ENCODE measurements around the gene IRAK1. TPM values are rescaled to one million over a fixed set of nuclear protein-coding genes. Genes with fewer than 3 reads are reported as not detected.

The IRAK1 gene
- total and polyA plus RNA-seq, 11 donors, result 22.0 to 89.3 (median 29.7) TPM

DNA sequence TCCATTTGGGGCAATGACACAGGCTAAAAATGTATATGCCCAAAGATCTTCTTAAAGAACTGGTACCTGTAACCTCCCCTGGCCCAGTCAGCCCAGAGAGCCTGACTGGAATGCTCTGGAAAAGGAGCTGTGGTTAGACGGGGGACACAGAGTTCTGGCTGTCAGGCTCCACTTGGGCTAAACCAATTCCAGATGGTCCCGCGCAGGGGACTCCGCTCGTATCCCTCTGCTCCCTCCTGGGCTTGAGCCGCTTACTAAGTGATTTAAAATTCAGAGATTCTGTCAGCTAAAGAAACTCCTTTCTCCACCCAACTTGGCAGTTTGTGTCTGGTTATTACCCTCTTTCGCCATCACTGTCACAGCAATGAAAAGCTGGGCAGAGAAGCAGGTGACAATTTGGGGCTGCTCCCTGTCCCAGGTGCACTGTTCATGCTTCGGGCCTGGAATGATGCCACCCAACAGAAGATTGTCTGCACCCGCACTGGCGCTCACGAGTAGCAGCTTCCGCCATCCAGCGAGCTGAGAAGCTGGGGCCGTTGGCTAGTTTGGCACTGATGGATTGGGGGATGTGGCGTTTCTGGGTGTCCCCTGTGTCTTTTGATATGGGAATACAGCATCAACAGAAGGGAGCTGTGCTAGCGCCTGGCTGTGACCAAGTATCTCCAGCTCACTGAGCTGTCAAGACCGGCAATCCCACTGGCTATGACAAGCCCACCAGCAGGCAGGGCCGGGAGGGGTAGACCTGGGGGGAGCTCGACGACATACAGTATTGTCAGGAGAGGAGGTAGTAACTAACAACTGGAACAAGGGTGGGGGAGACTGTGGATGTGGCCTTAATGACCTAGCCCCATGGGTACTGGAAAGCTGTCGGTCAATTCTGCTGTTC lies 6.7 kb upstream of the IRAK1 start:
- H3K4me1 ChIP-seq, result peaks cover 0 to 19% (median under 1%) of the 10 kb centered on the region in 12 donors
- TF ChIP-seq POLR2A (IDR thresholded peaks at IDR 0.05), result no peak
- TF ChIP-seq, protein P1, sequence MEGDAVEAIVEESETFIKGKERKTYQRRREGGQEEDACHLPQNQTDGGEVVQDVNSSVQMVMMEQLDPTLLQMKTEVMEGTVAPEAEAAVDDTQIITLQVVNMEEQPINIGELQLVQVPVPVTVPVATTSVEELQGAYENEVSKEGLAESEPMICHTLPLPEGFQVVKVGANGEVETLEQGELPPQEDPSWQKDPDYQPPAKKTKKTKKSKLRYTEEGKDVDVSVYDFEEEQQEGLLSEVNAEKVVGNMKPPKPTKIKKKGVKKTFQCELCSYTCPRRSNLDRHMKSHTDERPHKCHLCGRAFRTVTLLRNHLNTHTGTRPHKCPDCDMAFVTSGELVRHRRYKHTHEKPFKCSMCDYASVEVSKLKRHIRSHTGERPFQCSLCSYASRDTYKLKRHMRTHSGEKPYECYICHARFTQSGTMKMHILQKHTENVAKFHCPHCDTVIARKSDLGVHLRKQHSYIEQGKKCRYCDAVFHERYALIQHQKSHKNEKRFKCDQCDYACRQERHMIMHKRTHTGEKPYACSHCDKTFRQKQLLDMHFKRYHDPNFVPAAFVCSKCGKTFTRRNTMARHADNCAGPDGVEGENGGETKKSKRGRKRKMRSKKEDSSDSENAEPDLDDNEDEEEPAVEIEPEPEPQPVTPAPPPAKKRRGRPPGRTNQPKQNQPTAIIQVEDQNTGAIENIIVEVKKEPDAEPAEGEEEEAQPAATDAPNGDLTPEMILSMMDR (IDR thresholded peaks at IDR 0.05), result no peak
- ATAC-seq (no peak), DNase-seq (no peak)
- H3K36me3 ChIP-seq, result peaks cover 0 to 38% (median 23%) of the 10 kb centered on the region in 9 donors
- WGBS, 4 donors, result 79 to 86% (median 84%) methylated on average over 19 to 21 of the region's 21 CpGs
- H3K27ac ChIP-seq, result no peak overlapping the region
- H3K9me3 ChIP-seq, result no peaks in the 10 kb centered on the region
- H3K4me3 ChIP-seq, result no peak overlapping the region
- H3K27me3 ChIP-seq, result peaks cover 0 to 60% (median 0%) of the 10 kb centered on the region in 9 donors
- intact Hi-C loops (cut with DNase I), result loop anchor here in 1 of 10 donors (10.0 kb wide), 1 partner anchor 68 kb away; the partner anchor contains the start of gene MECP2

DNA sequence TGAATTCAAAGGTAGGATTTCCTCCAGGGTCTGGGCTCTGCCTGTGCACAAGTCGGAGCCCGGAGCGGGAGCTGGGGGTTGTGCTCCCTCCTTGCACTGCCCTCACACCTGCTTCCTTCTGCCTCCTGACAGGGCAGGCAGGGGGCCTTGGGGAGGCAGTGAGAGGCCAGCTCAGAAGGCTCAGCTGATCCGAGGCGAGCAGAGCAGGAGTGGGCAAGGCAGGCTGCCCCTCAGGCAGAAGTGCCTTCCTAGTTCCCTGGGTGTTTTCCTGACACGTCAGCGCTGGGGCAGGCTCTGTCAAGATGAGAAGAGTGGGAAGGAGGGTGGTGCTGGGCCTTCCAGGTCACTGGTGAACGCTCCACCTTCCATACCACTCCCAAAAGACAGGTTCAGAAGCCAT lies 5.5 kb upstream of the IRAK1 start:
- ATAC-seq, result peak in 2 of 4 donors; percentile 18 to 30
- no peak overlapping the region for H3K4me3 ChIP-seq
- intact Hi-C loops (cut with DNase I), result loop anchor here in 1 of 10 donors (10.0 kb wide), 1 partner anchor 70 kb away; the partner anchor contains the start of gene MECP2
- H3K36me3 ChIP-seq, result peaks cover 0 to 28% (median 14%) of the 10 kb centered on the region in 9 donors
- no peak for DNase-seq
- H3K27ac ChIP-seq, result peak overlapping the region in 1 of 12 donors; percentile 2
- 57 to 77% (median 70%) methylated on average over 6 to 8 of the region's 8 CpGs for WGBS, 4 donors
- TF ChIP-seq POLR2A (IDR thresholded peaks at IDR 0.05), result no peak
- TF ChIP-seq, protein P1 (IDR thresholded peaks at IDR 0.05), result no peak
- no peaks in the 10 kb centered on the region for H3K9me3 ChIP-seq
- peaks cover 0 to 28% (median 8%) of the 10 kb centered on the region in 12 donors for H3K4me1 ChIP-seq
- H3K27me3 ChIP-seq, result peaks cover 0 to 65% (median 0%) of the 10 kb centered on the region in 9 donors

DNA sequence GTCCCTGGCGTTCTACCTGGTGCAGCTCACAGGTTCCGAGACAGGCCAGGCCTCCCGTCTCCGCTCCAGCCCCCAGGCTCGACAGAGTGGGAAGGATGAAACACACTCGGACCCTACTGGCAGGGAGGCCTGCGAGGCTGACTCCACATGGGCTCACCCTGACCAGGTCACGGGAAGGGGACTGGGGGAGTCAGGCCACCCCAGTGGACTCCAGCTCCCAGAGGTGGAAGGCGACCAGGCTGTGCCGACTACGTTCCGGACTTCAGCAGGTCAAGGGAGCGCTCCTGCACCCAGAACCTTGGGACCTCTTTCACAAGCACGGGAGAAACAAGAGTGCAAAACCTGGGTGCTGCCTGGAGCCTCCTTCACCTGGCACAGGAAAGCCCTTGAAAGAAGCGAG lies 4.6 kb upstream of the IRAK1 start:
- no peak for DNase-seq
- Histone ChIP-seq H3K36me3 (peaks cover 0 to 20% (median 7%) of the 10 kb centered on the region in 9 donors), H3K4me3 (no peak overlapping the region), H3K27ac (no peak overlapping the region), H3K27me3 (peaks cover 0 to 62% (median 0%) of the 10 kb centered on the region in 9 donors), H3K4me1 (peaks cover 0 to 27% (median 8%) of the 10 kb centered on the region in 12 donors), H3K9me3 (no peaks in the 10 kb centered on the region)
- TF ChIP-seq, protein P1 (IDR thresholded peaks at IDR 0.05), result no peak
- no peak for TF ChIP-seq POLR2A (IDR thresholded peaks at IDR 0.05)
- no peak for ATAC-seq
- intact Hi-C loops (cut with DNase I), result loop anchor here in 2 of 10 donors (5.0 to 10.0 kb wide), 2 partner anchors 52 to 71 kb away; partner anchors contain the start of genes HCFC1 (in 1 of the 2), MECP2 (in 1 of the 2) and TMEM187 (in 1 of the 2)
- 85 to 92% (median 91%) methylated on average over 15 of the region's 15 CpGs for WGBS, 4 donors

Measured in heart left ventricle (tissue), 16 donors.